ENCODE results near the gene SMIM45.

DNA sequence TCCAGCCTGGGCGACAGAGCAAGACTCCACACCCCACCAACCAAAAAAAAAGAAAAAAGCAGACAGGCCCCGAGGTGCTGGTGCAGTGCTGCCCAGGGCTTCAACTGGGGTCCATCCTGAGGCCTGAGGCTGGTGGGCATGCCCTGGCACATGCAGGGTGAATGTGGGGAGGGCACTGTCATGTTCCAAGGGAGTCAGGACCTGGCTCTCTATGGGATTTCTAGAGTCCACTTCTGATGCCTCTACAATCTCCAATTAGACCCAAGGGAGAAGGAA lies 15.1 kb upstream of the SMIM45 start:
- TF ChIP-seq, protein P1, sequence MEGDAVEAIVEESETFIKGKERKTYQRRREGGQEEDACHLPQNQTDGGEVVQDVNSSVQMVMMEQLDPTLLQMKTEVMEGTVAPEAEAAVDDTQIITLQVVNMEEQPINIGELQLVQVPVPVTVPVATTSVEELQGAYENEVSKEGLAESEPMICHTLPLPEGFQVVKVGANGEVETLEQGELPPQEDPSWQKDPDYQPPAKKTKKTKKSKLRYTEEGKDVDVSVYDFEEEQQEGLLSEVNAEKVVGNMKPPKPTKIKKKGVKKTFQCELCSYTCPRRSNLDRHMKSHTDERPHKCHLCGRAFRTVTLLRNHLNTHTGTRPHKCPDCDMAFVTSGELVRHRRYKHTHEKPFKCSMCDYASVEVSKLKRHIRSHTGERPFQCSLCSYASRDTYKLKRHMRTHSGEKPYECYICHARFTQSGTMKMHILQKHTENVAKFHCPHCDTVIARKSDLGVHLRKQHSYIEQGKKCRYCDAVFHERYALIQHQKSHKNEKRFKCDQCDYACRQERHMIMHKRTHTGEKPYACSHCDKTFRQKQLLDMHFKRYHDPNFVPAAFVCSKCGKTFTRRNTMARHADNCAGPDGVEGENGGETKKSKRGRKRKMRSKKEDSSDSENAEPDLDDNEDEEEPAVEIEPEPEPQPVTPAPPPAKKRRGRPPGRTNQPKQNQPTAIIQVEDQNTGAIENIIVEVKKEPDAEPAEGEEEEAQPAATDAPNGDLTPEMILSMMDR (IDR thresholded peaks at IDR 0.05): no peak
- TF ChIP-seq POLR2A (IDR thresholded peaks at IDR 0.05): no peak
- TF ChIP-seq EP300 (IDR thresholded peaks at IDR 0.05): no peak

All from ovary (tissue), 3 donors.